ENCODE data around the gene RIT1. TPM values are rescaled to one million over a fixed set of nuclear protein-coding genes. Genes with fewer than 3 reads are reported as not detected.

The RIT1 gene
- total RNA-seq, 2 experiments from 2014 or later: 21.6 to 24.1 TPM

DNA sequence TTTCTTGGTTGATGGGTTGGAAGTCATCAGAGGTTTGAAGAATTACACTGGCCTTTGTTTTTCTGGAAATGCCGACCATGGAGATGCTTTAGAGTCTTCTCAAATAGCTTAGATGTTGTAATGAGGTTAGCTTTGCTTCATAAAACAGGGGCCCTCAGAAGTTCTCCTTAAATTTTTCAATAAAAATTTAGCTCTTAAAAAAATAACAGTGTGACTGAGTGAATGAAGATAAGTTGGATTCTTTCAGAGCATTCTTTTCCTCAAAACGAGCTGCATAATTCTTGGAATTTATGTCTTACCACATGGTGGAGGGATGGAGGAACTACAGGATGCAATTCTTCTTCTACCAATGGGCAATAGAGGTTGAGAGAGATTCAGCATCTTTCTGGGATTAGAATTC lies 28.4 kb downstream of the RIT1 start:
- H3K27me3 Mint-ChIP-seq: no peaks in the 10 kb centered on the region
- no peak for DNase-seq
- no peak overlapping the region for H3K27ac Mint-ChIP-seq
- ATAC-seq: no peak
- TF ChIP-seq, protein P1, sequence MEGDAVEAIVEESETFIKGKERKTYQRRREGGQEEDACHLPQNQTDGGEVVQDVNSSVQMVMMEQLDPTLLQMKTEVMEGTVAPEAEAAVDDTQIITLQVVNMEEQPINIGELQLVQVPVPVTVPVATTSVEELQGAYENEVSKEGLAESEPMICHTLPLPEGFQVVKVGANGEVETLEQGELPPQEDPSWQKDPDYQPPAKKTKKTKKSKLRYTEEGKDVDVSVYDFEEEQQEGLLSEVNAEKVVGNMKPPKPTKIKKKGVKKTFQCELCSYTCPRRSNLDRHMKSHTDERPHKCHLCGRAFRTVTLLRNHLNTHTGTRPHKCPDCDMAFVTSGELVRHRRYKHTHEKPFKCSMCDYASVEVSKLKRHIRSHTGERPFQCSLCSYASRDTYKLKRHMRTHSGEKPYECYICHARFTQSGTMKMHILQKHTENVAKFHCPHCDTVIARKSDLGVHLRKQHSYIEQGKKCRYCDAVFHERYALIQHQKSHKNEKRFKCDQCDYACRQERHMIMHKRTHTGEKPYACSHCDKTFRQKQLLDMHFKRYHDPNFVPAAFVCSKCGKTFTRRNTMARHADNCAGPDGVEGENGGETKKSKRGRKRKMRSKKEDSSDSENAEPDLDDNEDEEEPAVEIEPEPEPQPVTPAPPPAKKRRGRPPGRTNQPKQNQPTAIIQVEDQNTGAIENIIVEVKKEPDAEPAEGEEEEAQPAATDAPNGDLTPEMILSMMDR (IDR thresholded peaks at IDR 0.05): no peak
- no peaks in the 10 kb centered on the region for H3K36me3 Mint-ChIP-seq (ENCODE audit: low read depth)
- ChIA-PET POLR2A (interaction anchor here (0.9 kb wide), 1 partner anchor 11 kb away, joined by 4 read pairs; no protein-coding TSS in a partner anchor), CTCF (interaction anchor here (0.8 to 1.8 kb wide), 3 partner anchors 10 to 12 kb away, joined by 3 to 6 read pairs (median 5); no protein-coding TSS in a partner anchor)
- H3K4me1 Mint-ChIP-seq (ENCODE audit: low read depth): no peaks in the 10 kb centered on the region
- no peaks in the 10 kb centered on the region for H3K9me3 Mint-ChIP-seq
- intact Hi-C loops (cut with micrococcal nuclease): no loop called here
- H3K4me3 Mint-ChIP-seq: no peak overlapping the region

DNA sequence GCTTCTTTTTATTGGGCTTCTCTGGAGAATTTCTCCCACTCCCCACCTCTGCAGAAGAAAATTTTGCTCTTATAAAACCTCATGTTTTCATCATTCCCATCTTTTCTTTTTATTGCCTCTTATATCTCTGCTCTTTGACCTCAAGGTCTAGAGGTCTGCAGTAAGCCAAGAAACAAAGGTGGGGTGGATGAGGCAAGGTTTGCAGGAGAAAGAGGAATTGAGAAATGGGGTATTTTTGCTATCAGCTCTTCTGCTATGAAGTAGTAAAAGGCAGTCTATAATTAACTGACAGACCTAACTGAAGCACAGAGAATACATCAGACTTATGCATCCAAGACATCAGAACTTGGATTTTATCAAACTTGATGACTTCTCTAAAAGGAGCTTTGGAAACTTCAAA lies 28.9 kb downstream of the RIT1 start:
- DNase-seq: no peak
- CTCF ChIA-PET: interaction anchor here (0.8 to 1.8 kb wide), 3 partner anchors 9 to 13 kb away, joined by 3 to 6 read pairs (median 5); no protein-coding TSS in a partner anchor
- POLR2A ChIA-PET: interaction anchor here (0.9 kb wide), 1 partner anchor 10 kb away, joined by 4 read pairs; no protein-coding TSS in a partner anchor
- Mint-ChIP-seq H3K27ac (no peak overlapping the region), H3K36me3 (ENCODE audit: low read depth) (no peaks in the 10 kb centered on the region), H3K4me3 (no peak overlapping the region), H3K9me3 (no peaks in the 10 kb centered on the region), H3K4me1 (ENCODE audit: low read depth) (no peaks in the 10 kb centered on the region), H3K27me3 (no peaks in the 10 kb centered on the region)
- intact Hi-C loops (cut with micrococcal nuclease): no loop called here
- TF ChIP-seq, protein P1 (IDR thresholded peaks at IDR 0.05): no peak
- no peak for ATAC-seq

DNA sequence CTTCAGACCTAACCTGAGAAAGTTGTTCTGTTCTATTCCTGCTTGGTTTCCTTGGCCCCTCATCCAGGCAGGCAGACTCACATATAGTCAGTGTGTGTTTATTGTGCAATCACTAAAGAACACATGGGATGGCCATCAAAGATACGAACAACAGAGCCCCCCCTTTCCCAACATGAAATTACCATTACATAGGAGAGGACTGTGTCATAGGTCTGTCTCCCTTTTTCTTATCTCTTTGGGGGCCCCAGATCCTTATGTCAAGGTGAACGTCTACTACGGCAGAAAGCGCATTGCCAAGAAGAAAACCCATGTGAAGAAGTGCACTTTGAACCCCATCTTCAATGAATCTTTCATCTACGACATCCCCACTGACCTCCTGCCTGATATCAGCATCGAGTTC lies 30.2 kb downstream of the RIT1 start:
- H3K4me3 Mint-ChIP-seq: no peak overlapping the region

DNA sequence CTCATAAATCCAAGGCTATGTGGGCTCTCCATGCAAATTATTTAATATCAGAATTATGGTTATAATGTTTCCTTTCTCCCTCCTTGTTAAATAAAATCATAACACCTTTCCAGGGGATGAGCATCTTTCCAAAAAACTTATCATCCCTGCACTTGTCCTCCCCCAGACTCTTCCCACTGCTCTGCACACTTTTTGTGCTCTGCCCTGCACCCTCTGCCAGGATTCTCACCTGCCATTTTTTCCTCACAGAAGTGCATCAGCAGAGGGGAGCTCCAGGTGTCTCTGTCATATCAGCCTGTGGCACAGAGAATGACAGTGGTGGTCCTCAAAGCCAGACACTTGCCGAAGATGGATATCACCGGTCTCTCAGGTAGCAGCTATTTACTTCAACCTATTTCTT lies 30.9 kb downstream of the RIT1 start:
- H3K4me3 Mint-ChIP-seq: no peak overlapping the region
- ChIA-PET CTCF (interaction anchor here (1.0 to 1.2 kb wide), 2 partner anchors 109 to 138 kb away, joined by 3 read pairs; no protein-coding TSS in a partner anchor), POLR2A (no interaction called here)
- no peaks in the 10 kb centered on the region for H3K36me3 Mint-ChIP-seq (ENCODE audit: low read depth)
- H3K27me3 Mint-ChIP-seq: no peaks in the 10 kb centered on the region
- H3K4me1 Mint-ChIP-seq (ENCODE audit: low read depth): no peaks in the 10 kb centered on the region
- H3K9me3 Mint-ChIP-seq: no peaks in the 10 kb centered on the region
- no peak overlapping the region for H3K27ac Mint-ChIP-seq
- intact Hi-C loops (cut with micrococcal nuclease): no loop called here
- DNase-seq (no peak), ATAC-seq (no peak)
- TF ChIP-seq, protein P1 (IDR thresholded peaks at IDR 0.05): no peak

More for the DNA sequence above, 30.2 kb downstream of the RIT1 start:
- no peaks in the 10 kb centered on the region for H3K27me3 Mint-ChIP-seq
- no peak overlapping the region for H3K27ac Mint-ChIP-seq
- H3K36me3 Mint-ChIP-seq (ENCODE audit: low read depth): no peaks in the 10 kb centered on the region
- CTCF ChIA-PET: interaction anchor here (1.0 to 1.2 kb wide), 2 partner anchors 109 to 139 kb away, joined by 3 read pairs; no protein-coding TSS in a partner anchor
- TF ChIP-seq, protein P1 (IDR thresholded peaks at IDR 0.05): no peak
- DNase-seq (no peak), ATAC-seq (no peak)
- no peaks in the 10 kb centered on the region for H3K9me3 Mint-ChIP-seq
- POLR2A ChIA-PET: no interaction called here
- intact Hi-C loops (cut with micrococcal nuclease): no loop called here
- H3K4me1 Mint-ChIP-seq (ENCODE audit: low read depth): no peaks in the 10 kb centered on the region

DNA sequence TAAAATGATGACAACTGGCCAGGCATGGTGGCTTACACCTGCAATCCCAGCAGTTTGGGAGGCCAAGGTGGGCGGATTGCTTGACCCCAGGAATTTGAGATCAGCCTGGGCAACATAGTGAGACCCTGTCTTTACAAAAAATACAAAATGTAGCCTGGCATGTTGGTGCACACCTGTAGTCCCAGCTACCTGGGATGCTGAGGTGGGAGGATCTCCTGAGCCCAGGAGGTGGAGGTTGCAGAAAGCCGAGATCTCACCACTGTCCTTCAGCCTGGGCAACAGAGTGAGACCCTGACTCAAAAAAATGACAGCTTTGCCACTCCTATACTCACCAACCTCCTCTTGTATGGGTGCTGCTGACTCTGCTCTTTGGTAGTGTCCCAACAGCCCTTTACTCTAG lies 33.2 kb downstream of the RIT1 start:
- POLR2A ChIA-PET: no interaction called here
- H3K9me3 Mint-ChIP-seq: no peaks in the 10 kb centered on the region
- CTCF ChIA-PET: interaction anchor here (1.7 kb wide), 1 partner anchor 61 kb away, joined by 4 read pairs; no protein-coding TSS in a partner anchor
- no peak for DNase-seq
- TF ChIP-seq, protein P1 (IDR thresholded peaks at IDR 0.05): no peak
- H3K27ac Mint-ChIP-seq: no peak overlapping the region
- intact Hi-C loops (cut with micrococcal nuclease): no loop called here
- no peaks in the 10 kb centered on the region for H3K36me3 Mint-ChIP-seq (ENCODE audit: low read depth)
- H3K4me1 Mint-ChIP-seq (ENCODE audit: low read depth): no peaks in the 10 kb centered on the region
- H3K27me3 Mint-ChIP-seq: no peaks in the 10 kb centered on the region
- no peak for ATAC-seq
- H3K4me3 Mint-ChIP-seq: no peak overlapping the region
